ENCODE data around the gene RAI1.

The RAI1 gene

DNA sequence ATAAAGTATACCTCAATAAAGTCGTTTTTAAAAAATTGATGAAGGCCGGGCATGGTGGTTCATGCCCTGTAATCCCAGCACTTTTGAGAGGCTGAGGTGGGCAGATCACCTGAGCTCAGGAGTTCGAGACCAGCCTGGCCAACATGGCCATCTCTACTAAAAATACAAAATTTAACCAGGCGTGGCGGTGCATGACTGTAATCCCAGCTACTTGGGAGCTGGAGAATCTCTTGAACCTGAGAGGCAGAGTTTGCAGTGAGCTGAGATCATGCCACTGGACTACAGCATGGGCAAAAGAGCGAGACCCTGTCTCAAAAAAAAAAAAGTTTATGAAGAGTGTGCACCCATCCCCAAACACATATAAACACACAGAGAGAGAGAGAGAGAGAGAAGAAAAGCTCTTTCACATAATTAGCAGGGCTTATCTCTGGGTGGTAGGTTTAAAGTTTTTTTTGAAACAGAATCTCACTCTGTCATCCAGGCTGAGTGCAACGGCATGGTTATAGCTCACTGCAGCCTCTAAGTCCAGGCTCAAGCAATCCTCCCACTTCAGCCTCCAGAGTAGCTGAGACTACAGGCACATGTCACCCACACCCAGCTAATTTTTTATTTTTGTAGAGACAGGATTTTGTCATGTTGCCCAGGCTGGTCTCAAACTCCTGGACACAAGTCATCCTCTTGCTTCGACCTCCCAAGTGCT, 152.6 kb downstream of the RAI1 start:
- no peak for DNase-seq (ENCODE audit: low spot score)
- TF ChIP-seq, protein P1, sequence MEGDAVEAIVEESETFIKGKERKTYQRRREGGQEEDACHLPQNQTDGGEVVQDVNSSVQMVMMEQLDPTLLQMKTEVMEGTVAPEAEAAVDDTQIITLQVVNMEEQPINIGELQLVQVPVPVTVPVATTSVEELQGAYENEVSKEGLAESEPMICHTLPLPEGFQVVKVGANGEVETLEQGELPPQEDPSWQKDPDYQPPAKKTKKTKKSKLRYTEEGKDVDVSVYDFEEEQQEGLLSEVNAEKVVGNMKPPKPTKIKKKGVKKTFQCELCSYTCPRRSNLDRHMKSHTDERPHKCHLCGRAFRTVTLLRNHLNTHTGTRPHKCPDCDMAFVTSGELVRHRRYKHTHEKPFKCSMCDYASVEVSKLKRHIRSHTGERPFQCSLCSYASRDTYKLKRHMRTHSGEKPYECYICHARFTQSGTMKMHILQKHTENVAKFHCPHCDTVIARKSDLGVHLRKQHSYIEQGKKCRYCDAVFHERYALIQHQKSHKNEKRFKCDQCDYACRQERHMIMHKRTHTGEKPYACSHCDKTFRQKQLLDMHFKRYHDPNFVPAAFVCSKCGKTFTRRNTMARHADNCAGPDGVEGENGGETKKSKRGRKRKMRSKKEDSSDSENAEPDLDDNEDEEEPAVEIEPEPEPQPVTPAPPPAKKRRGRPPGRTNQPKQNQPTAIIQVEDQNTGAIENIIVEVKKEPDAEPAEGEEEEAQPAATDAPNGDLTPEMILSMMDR (IDR thresholded peaks at IDR 0.05; ENCODE audit: extremely low read depth, missing control alignments), result no peak

DNA sequence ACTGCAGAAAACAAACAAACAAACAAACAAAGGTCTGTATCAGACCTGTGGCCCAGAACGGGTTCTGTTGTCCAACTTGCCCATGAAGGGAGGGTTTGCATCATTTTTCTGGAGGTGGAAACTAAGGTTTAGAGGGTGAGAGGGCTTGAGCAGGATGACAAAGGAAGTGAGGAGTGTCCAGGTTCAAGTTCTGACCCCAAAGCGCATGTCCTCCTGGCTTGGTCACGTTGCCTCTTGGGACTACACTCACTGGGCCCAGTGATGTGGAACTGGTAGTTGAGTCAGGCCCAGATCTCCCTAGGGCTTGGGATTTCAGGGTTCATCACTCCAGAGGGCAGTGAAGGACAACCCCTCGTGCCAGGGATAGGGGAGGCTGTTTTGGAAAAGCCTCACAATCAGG, 153.7 kb downstream of the RAI1 start:
- TF ChIP-seq, protein P1 (IDR thresholded peaks at IDR 0.05; ENCODE audit: extremely low read depth, missing control alignments), result no peak
- DNase-seq (ENCODE audit: low spot score), result peak; percentile 23

DNA sequence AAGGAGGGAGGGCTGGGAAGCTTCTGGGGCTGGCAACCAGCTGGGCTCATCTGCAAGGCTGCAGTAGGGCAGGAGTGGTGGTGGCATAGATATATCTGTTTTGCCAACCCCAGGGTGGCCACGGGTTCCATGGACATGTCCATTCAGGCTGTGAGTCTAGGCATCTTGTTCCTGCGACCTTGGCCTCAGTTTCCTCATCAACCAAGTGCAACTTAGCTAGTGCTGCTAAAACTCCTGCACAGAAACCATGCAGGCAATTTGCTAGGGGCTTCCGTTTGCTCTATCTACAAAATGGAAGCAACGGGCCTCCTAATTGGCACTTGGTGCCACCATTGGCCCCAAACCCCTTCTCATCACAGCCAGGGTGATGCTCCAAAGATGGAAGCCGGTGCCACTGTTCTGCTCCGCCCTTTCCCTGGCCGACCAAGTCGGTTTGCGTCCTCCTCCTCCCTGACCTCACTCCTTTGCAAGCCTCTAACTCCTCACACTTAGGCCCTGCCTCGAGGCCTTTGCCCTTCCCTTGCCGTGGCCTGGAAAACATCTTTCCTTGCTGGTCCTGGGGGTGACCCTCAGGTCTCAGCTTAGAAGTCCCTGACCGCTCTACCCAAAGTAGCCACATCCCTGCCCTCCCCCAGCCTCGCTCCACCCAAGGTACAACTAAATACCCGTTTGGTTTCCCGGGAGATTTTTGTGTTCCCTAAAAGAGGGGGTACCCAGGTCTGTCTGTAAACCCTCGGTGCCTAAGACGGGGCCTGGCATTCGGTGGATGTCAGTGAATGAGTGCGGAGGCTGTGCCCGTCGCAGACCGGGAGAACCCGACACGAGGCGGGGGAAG, 154.4 kb downstream of the RAI1 start:
- DNase-seq (ENCODE audit: low spot score), result no peak
- TF ChIP-seq, protein P1 (IDR thresholded peaks at IDR 0.05; ENCODE audit: extremely low read depth, missing control alignments), result no peak

DNA sequence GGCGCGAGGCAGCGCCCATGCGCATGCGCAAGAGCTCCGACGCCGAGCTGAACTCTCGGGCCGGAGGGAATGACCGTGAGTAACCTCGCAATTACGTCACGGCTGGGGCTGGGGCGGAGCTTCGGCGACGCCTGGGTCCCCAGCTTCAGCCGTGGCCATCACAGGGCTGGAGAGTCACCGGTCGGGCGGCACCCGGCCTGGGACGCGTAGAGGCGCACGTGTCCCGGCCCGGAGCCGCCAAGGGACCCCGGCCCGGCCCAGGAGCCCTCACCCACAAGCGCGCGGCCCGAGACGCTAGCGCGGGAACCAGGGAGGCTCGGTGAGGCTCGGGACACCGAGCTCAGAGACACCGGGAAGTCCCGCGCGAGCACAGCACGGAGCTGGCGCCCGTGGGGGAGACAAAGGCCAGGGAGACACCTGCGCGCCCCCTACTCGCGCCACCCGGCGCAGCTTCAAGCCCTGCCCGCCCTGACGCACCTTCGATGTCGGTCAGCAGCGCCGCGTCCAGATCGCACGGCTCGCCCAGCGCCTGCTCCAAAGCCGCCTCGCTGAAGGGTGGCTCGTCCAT, 155.1 kb downstream of the RAI1 start:
- peak; percentile 97 for DNase-seq (ENCODE audit: low spot score)
- TF ChIP-seq, protein P1 (IDR thresholded peaks at IDR 0.05; ENCODE audit: extremely low read depth, missing control alignments), result no peak

DNA sequence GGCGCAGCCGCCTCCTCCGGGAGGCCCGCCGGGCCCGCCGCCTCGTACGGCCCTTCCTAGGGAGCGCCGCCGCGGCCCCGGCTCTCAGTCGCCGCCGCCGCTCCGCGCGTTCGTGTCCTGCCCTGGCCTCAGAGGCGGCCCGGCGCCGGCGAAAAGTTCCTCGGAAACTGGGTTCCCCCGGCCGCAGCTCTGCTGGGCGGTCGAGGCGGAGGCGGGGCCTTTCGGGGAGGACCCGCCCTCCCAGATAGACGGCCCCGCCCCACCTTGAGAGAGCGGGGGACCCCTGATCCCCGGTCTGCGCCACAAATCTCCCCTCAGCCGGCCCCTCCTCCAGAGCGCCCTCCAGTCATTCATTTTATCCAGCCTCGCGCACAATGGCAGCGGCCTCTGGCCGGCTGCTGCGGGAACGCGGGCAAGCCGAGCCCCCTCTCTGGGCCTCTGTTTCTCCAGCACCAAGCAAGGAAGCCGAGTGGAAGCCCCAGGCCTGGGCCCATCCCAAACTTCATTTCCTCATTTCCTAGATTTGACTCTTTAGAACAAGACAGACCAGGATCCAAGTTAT, 155.6 kb downstream of the RAI1 start, which contains the start of gene SREBF1:
Gene SREBF1, minus strand, starts transcription at position 169 of the 562 bp plus-strand sequence. CDS start 169 bp downstream, outside the sequence.
- peak; percentile 88 for DNase-seq (ENCODE audit: low spot score)
- TF ChIP-seq, protein P1 (IDR thresholded peaks at IDR 0.05; ENCODE audit: extremely low read depth, missing control alignments), result no peak

DNA sequence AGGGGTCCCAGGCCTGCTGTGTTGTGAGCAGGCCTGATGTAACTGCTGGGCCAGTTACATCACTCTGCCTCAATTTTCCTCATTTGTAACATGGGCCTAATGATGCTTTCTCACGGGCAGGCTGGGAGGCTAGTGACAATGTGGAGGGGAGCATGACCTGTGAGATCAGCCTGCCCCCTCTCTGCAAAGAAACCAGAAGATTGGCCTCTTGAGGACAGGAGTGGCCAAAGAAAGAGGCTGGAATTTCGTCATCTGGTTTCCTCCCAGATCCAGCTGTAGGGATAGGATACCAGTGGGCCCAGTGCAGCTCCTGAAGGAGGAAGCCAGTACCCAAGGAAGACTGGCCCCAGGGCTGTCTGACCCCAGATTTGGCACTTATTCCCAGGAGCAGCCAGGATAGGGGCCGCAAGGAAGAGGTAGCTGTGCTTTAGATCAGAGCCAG, 156.1 kb downstream of the RAI1 start:
- TF ChIP-seq, protein P1 (IDR thresholded peaks at IDR 0.05; ENCODE audit: extremely low read depth, missing control alignments), result no peak
- DNase-seq (ENCODE audit: low spot score), result no peak

Measured in GM20000 (cell line).